IMR-90 (cell line): ENCODE data around the gene TEX264. TPM values are rescaled to one million over a fixed set of nuclear protein-coding genes. Genes with fewer than 3 reads are reported as not detected.

Source experiments
- ATAC-seq: fragments of 200-7000 bp; cut with Tn5 transposase; 2 replicates; pipeline ENCODE4 v1.9.1; 2020; ENCODE audit warnings: low read depth, mild to moderate bottlenecking, moderate library complexity
- BruUV-seq: library from RNA; stranded (reverse); fragments of 400-500 nt; replicated peaks from 2 replicates; lab custom pipeline; 2021; lab: Mats Ljungman, UMichigan
- CTCF ChIA-PET: fragments of 300-600 bp; formaldehyde crosslinking; extraction: SDS; loops from one replicate; lab custom pipeline; 2021; ENCODE audit warnings: antibody characterized with exemption; lab: Yijun Ruan, JAX
- POLR2A ChIA-PET: fragments of 300-600 bp; sonication (Branson Sonifier 250); formaldehyde crosslinking; loops from one replicate; lab custom pipeline; 2022; ENCODE audit warnings: antibody characterized with exemption; ENCODE audit not compliant: unreplicated experiment; lab: Charles Lee
- DNase-seq: peaks from one replicate; pipeline ENCODE4 v3.0.0; 2013
- H2AFZ ChIP-seq: replicated peaks from 2 replicates; pipeline ENCODE3; 2013; ENCODE audit warnings: low read length, mild to moderate bottlenecking; ENCODE audit not compliant: poor library complexity
- H2AK5ac ChIP-seq: 2 replicates; pipeline ENCODE4 v1.6.1; 2013; ENCODE audit warnings: low read depth, low read length, inconsistent platforms
- H2AK9ac ChIP-seq: replicated peaks from 2 replicates; pipeline ENCODE3; 2013; ENCODE audit warnings: mild to moderate bottlenecking, low read depth, low read length, moderate library complexity; ENCODE audit not compliant: poor library complexity
- H2BK120ac ChIP-seq: 2 replicates; pipeline ENCODE4 v1.6.1; 2013; ENCODE audit warnings: low read depth, low read length, inconsistent platforms
- H2BK15ac ChIP-seq: 3 replicates; pipeline ENCODE4 v1.6.1; 2013; ENCODE audit warnings: low read depth, low read length, inconsistent platforms
- H2BK20ac ChIP-seq: 2 replicates; pipeline ENCODE4 v1.6.1; 2013; ENCODE audit warnings: low read depth, mild to moderate bottlenecking, inconsistent platforms, low read length, moderate library complexity
- H2BK5ac ChIP-seq: 2 replicates; pipeline ENCODE4 v1.6.1; 2013; ENCODE audit warnings: mild to moderate bottlenecking, low read depth, low read length, inconsistent platforms; ENCODE audit not compliant: poor library complexity, severe bottlenecking
- H3K14ac ChIP-seq: replicated peaks from 2 replicates; pipeline ENCODE4 v1.6.1; 2013; ENCODE audit warnings: low read depth, low read length, inconsistent platforms
- H3K18ac ChIP-seq: 2 replicates; pipeline ENCODE4 v1.6.1; 2013; ENCODE audit warnings: low read depth, low read length, control low read depth
- H3K23ac ChIP-seq: 2 replicates; pipeline ENCODE4 v1.6.1; 2013; ENCODE audit warnings: low read depth, low read length, inconsistent platforms
- H3K27ac ChIP-seq: 2 replicates; pipeline ENCODE4 v1.5.1; 2013; ENCODE audit warnings: mild to moderate bottlenecking, control low read depth, low read length; ENCODE audit not compliant: insufficient read depth
- H3K27me3 ChIP-seq: 2 replicates; pipeline ENCODE4 v1.6.1; 2013; ENCODE audit warnings: low read length; ENCODE audit not compliant: control insufficient read depth, insufficient read depth
- H3K36me3 ChIP-seq: 2 replicates; pipeline ENCODE4 v1.6.1; 2013; ENCODE audit warnings: low read length, mixed read lengths; ENCODE audit not compliant: control insufficient read depth, insufficient read depth
- H3K4ac ChIP-seq: 2 replicates; pipeline ENCODE4 v1.6.1; 2013; ENCODE audit warnings: low read depth, low read length, inconsistent platforms
- H3K4me1 ChIP-seq: 2 replicates; pipeline ENCODE4 v1.6.1; 2013; ENCODE audit warnings: low read length, mixed read lengths; ENCODE audit not compliant: control insufficient read depth, insufficient read depth
- H3K4me2 ChIP-seq: 2 replicates; pipeline ENCODE4 v1.6.1; 2013; ENCODE audit warnings: low read depth, mild to moderate bottlenecking, control low read depth, low read length, moderate library complexity
- H3K4me3 ChIP-seq: 2 replicates; pipeline ENCODE4 v1.5.1; 2013; ENCODE audit warnings: low read depth, mild to moderate bottlenecking, control low read depth, low read length, moderate library complexity; ENCODE audit not compliant: insufficient read depth
- H3K56ac ChIP-seq: 2 replicates; pipeline ENCODE4 v1.6.1; 2013; ENCODE audit warnings: low read length, inconsistent platforms; ENCODE audit not compliant: insufficient read depth; ENCODE audit errors: extremely low read depth
- H3K79me1 ChIP-seq, 2 experiments: 2 replicates each; pipeline ENCODE4 v1.6.1; 2013; ENCODE audit warnings: low read length in 2 of 2, inconsistent platforms in 1 of 2, low read depth in 1 of 2
- H3K9ac ChIP-seq: 2 replicates; pipeline ENCODE4 v1.6.1; 2013; ENCODE audit warnings: low read depth, low read length, control low read depth
- H3K9me1 ChIP-seq: 2 replicates; pipeline ENCODE4 v1.6.1; 2013; ENCODE audit warnings: low read length, inconsistent platforms; ENCODE audit not compliant: insufficient read depth
- H3K9me3 ChIP-seq: 2 replicates; pipeline ENCODE4 v1.6.1; 2013; ENCODE audit warnings: low read length; ENCODE audit not compliant: control insufficient read depth, insufficient read depth
- H4K20me1 ChIP-seq: 2 replicates; pipeline ENCODE4 v1.6.1; 2013; ENCODE audit warnings: low read length, inconsistent platforms; ENCODE audit not compliant: insufficient read depth
- H4K5ac ChIP-seq: 2 replicates; pipeline ENCODE4 v1.6.1; 2013; ENCODE audit warnings: mild to moderate bottlenecking, low read depth, low read length, control low read depth
- H4K8ac ChIP-seq, 2 experiments: 2 replicates each; pipeline ENCODE4 v1.6.1; 2013; ENCODE audit warnings: low read depth in 2 of 2, low read length in 2 of 2, control low read depth in 1 of 2, inconsistent platforms in 1 of 2
- H4K91ac ChIP-seq: 2 replicates; pipeline ENCODE4 v1.6.1; 2013; ENCODE audit warnings: low read depth, low read length, inconsistent platforms; ENCODE audit not compliant: insufficient read depth
- BHLHE40 ChIP-seq: fragments of 150-350 bp; IDR thresholded peaks from 2 replicates; pipeline ENCODE4 v1.6.1; 2016; ENCODE audit warnings: mild to moderate bottlenecking, low read depth, low read length
- CEBPB ChIP-seq: IDR thresholded peaks from 2 replicates; pipeline ENCODE4 v1.6.1; 2012; ENCODE audit warnings: low read depth, low read length, improper control_type of control experiment
- CTCF ChIP-seq: conservative IDR thresholded peaks from 2 replicates; pipeline ENCODE4 v1.5.1; 2012; ENCODE audit warnings: mild to moderate bottlenecking, low read depth, low read length, improper control_type of control experiment
- FOS ChIP-seq: fragments of 150-350 bp; IDR thresholded peaks from 2 replicates; pipeline ENCODE4 v1.6.1; 2016; ENCODE audit warnings: low read depth, low read length
- MAFK ChIP-seq: IDR thresholded peaks from 2 replicates; pipeline ENCODE4 v1.6.1; 2012; ENCODE audit warnings: low read depth, low read length, improper control_type of control experiment
- MAZ ChIP-seq: IDR thresholded peaks from 2 replicates; pipeline ENCODE4 v1.6.1; 2012; ENCODE audit warnings: low read depth, mild to moderate bottlenecking, low read length, improper control_type of control experiment, moderate library complexity, borderline replicate concordance
- MXI1 ChIP-seq: IDR thresholded peaks from 2 replicates; pipeline ENCODE4 v1.6.1; 2012; ENCODE audit warnings: low read depth, mild to moderate bottlenecking, low read length, moderate library complexity, borderline replicate concordance
- NFE2L2 ChIP-seq: fragments of 150-350 bp; IDR thresholded peaks from 2 replicates; pipeline ENCODE4 v1.6.1; 2016; ENCODE audit warnings: low read depth, mild to moderate bottlenecking, low read length
- POLR2A ChIP-seq: IDR thresholded peaks from 2 replicates; pipeline ENCODE4 v1.6.1; 2012; ENCODE audit warnings: mild to moderate bottlenecking, low read depth, low read length
- RAD21 ChIP-seq: IDR thresholded peaks from 2 replicates; pipeline ENCODE4 v1.6.1; 2012; ENCODE audit warnings: low read length, improper control_type of control experiment
- RCOR1 ChIP-seq: IDR thresholded peaks from 2 replicates; pipeline ENCODE4 v1.6.1; 2012; ENCODE audit warnings: mild to moderate bottlenecking, low read length, improper control_type of control experiment; ENCODE audit not compliant: insufficient replicate concordance
- RFX5 ChIP-seq: IDR thresholded peaks from 2 replicates; pipeline ENCODE4 v1.8.0; 2012; ENCODE audit warnings: low read depth, mild to moderate bottlenecking, low read length, moderate library complexity
- SMC3 ChIP-seq: fragments of 150-350 bp; IDR thresholded peaks from 2 replicates; pipeline ENCODE4 v1.6.1; 2016; ENCODE audit warnings: low read depth, mild to moderate bottlenecking, antibody characterized with exemption, low read length, moderate library complexity
- USF2 ChIP-seq: fragments of 150-350 bp; IDR thresholded peaks from 2 replicates; pipeline ENCODE4 v1.6.1; 2017; ENCODE audit warnings: mild to moderate bottlenecking, antibody characterized with exemption, low read length, low read depth
- WGBS, 2 experiments: methylation state at CpG; one replicate each; pipeline versions ENCODE4 v1.1.5 to v1.1.7; 2013; ENCODE audit warnings: missing lambda C conversion rate in 2 of 2; ENCODE audit not compliant: insufficient read length in 1 of 2; ENCODE audit errors: extremely low coverage in 2 of 2; 5-methylcytosine and 5-hydroxymethylcytosine counted together
- dilution Hi-C: fragments of 300-500 bp; cut with HindIII; formaldehyde crosslinking; loops from one replicate; pipeline ENCODE4 v1.14.3; 2018; ENCODE audit warnings: low sequenced_read_pairs; ENCODE audit not compliant: unreplicated experiment
- in situ Hi-C: fragments of 300-500 bp; cut with MboI; formaldehyde crosslinking; loops from 3 replicates; pipeline ENCODE4 v1.14.3; 2019; ENCODE audit warnings: low sequenced_read_pairs, inconsistent platforms, mixed read lengths
- intact Hi-C: fragments of 100-400 bp; cut with micrococcal nuclease; formaldehyde crosslinking; loops from 2 replicates; pipeline ENCODE4 v1.10.0; 2022
- polyA plus RNA-seq, 3 experiments: library from polyadenylated mRNA; depleted of rRNA; stranded (reverse); fragments of >200 nt; gene quantifications; 2 replicates each; pipeline ENCODE4 v1.2.3, GENCODE V29; 2012; ENCODE audit warnings: low replicate concordance in 1 of 3
- total RNA-seq: library from RNA; depleted of rRNA; stranded (reverse); fragments of >200 nt; gene quantifications from 2 replicates; pipeline ENCODE4 v1.2.3, GENCODE V29; 2012

TEX264 gene
- total and polyA plus RNA-seq, 2 of the 4 experiments (the other 2 are of a cell fraction): 30.3 to 45.0 TPM

GRCh38 chr3:51716805-51717204 is 45.8 kb downstream of the TEX264 start:
- Histone ChIP-seq H3K9ac (no peak overlapping the region), H4K8ac (no peak overlapping the region), H3K56ac (no peak overlapping the region), H4K5ac (no peak overlapping the region), H3K4me1 (no peaks in the 10 kb centered on the region), H3K9me1 (no peaks in the 10 kb centered on the region; the same call in 1 of the 2 replicates), H4K20me1 (no peaks in the 10 kb centered on the region), H4K91ac (no peak overlapping the region), H3K4me2 (no peak overlapping the region), H3K36me3 (no peaks in the 10 kb centered on the region), H2BK20ac (no peak overlapping the region), H3K9me3 (no peaks in the 10 kb centered on the region), H2AK9ac (no peak overlapping the region), H2BK15ac (no peak overlapping the region), H2BK120ac (no peak overlapping the region), H3K4ac (no peak overlapping the region), H3K4me3 (no peak overlapping the region), H3K23ac (no peak overlapping the region), H3K79me1 (no peaks in the 10 kb centered on the region), H3K27ac (no peak overlapping the region), H3K14ac (no peak overlapping the region), H2AFZ (no peak overlapping the region), H3K27me3 (peaks cover 2% of the 10 kb centered on the region; the same call in 1 of the 2 replicates), H2AK5ac (no peak overlapping the region), H3K18ac (no peak overlapping the region), H2BK5ac (no peak overlapping the region)
- ATAC-seq: no peak
- ChIA-PET CTCF (no interaction called here), POLR2A (no interaction called here)
- TF ChIP-seq POLR2A: no peak
- TF ChIP-seq CEBPB: no peak
- TF ChIP-seq CTCF: no peak
- no peak for TF ChIP-seq MAZ
- TF ChIP-seq FOS: no peak
- no peak for TF ChIP-seq SMC3
- no peak for TF ChIP-seq BHLHE40
- no peak for TF ChIP-seq RCOR1
- TF ChIP-seq MXI1: no peak
- no peak for TF ChIP-seq USF2
- no peak for TF ChIP-seq RAD21
- no peak for TF ChIP-seq MAFK
- no peak for TF ChIP-seq RFX5
- no peak for TF ChIP-seq NFE2L2
- intact Hi-C loops (no loop called here), dilution Hi-C loops (no loop called here), in situ Hi-C loops (no loop called here)
- no TSS peak for BruUV-seq
- 92% methylated on average over 2 of the region's 5 CpGs; no CpG with 5 or more reads in 1 of the 2 experiments for WGBS, 2 experiments
- no peak for DNase-seq
